Esophagus muscularis mucosa (tissue), 4 donors: ENCODE measurements around the gene KIF12.

Experiments
- CTCF ChIP-seq, 3 experiments: fragments of 200-600 bp in 2 of 3; fragments of 450-650 bp in 1 of 3; sonication (generic) in 2 of 3; IDR thresholded peaks; one replicate each; pipeline ENCODE4 v1.5.1; 2017 to 2019; ENCODE audit warnings: antibody characterized with exemption in 3 of 3, mild to moderate bottlenecking in 2 of 3, moderate library complexity in 1 of 3
- EP300 ChIP-seq: sonication (generic); formaldehyde crosslinking; IDR thresholded peaks from one replicate; pipeline ENCODE4 v1.6.1; 2017; ENCODE audit warnings: antibody characterized with exemption
- POLR2AphosphoS5 ChIP-seq, 2 donors: sonication (generic); formaldehyde crosslinking; IDR thresholded peaks; one replicate each; pipeline ENCODE4 v1.6.1; 2017; ENCODE audit warnings: antibody characterized with exemption in 2 of 2

- TF ChIP-seq EP300, result no peak
- TF ChIP-seq CTCF (IDR thresholded peaks at IDR 0.05), result no peak
- no peak for TF ChIP-seq POLR2AphosphoS5 (IDR thresholded peaks at IDR 0.05)
Observed at GRCh38 chr9:114112325-114112724, 13.2 kb upstream of the KIF12 start.
